HFF-Myc (cell line): ENCODE measurements around the gene ZMYND19.
"Not testable (repeated sequence)": the region's sequence is repeated elsewhere in the genome, so short reads cannot be mapped to it uniquely, and the experiment has no call there.

Experiments used
- DNase-seq: peaks from one replicate; pipeline ENCODE4 v3.0.0-alpha.2; 2011; ENCODE audit warnings: low read depth; ENCODE audit errors: extremely low read depth
- H3K4me3 ChIP-seq: replicated peaks from 2 replicates; pipeline ENCODE4 v1.5.1; 2011; ENCODE audit warnings: low read depth, mild to moderate bottlenecking, control low read depth, low read length
- CTCF ChIP-seq: IDR thresholded peaks from 2 replicates; pipeline ENCODE4 v1.5.1; 2012; ENCODE audit warnings: mild to moderate bottlenecking, low read depth, low read length, control low read depth; ENCODE audit errors: missing control alignments

ZMYND19 gene

GRCh38 chr9:137564817-137565411 lies 25.4 kb downstream of the ZMYND19 start:
- no peak for DNase-seq
- H3K4me3 ChIP-seq: no peak overlapping the region
- TF ChIP-seq CTCF: no peak

- H3K4me3 ChIP-seq: no peak overlapping the region
- TF ChIP-seq CTCF: no peak
- DNase-seq: no peak
Observed at GRCh38 chr9:137564134-137564533, 26.2 kb downstream of the ZMYND19 start.

- no peak for TF ChIP-seq CTCF
- H3K4me3 ChIP-seq: no peak overlapping the region
- no peak for DNase-seq
Observed at GRCh38 chr9:137558127-137558526, 32.2 kb downstream of the ZMYND19 start.

GRCh38 chr9:137556069-137556838 lies 34.1 kb downstream of the ZMYND19 start:
- no peak overlapping the region for H3K4me3 ChIP-seq
- DNase-seq: no peak
- TF ChIP-seq CTCF: no peak

- no peak for DNase-seq
- no peak overlapping the region for H3K4me3 ChIP-seq
- no peak for TF ChIP-seq CTCF
Observed at GRCh38 chr9:137555179-137555578, 35.1 kb downstream of the ZMYND19 start.

- DNase-seq: no peak
- TF ChIP-seq CTCF: no peak
- no peak overlapping the region for H3K4me3 ChIP-seq
Observed at GRCh38 chr9:137554349-137554748, 36.0 kb downstream of the ZMYND19 start.

GRCh38 chr9:137553654-137554053 lies 36.7 kb downstream of the ZMYND19 start:
- H3K4me3 ChIP-seq, DNase-seq: not testable (repeated sequence)
